K562 (cell line): ENCODE results near the gene CNKSR3. TPM values are rescaled to one million over a fixed set of nuclear protein-coding genes. Genes with fewer than 3 reads are reported as not detected.

ENCODE experiments used
- ATAC-seq: fragments of 200-7000 bp; cut with Tn5 transposase; 3 replicates; pipeline ENCODE4 v1.9.1; 2020; ENCODE audit warnings: moderate library complexity
- BruUV-seq: library from RNA; stranded (reverse); fragments of 400-500 nt; replicated peaks from 2 replicates; lab custom pipeline; 2021; lab: Mats Ljungman, UMichigan
- CTCF ChIA-PET: fragments of 300-600 bp; formaldehyde crosslinking; extraction: SDS; loops from one replicate; lab custom pipeline; 2021; ENCODE audit warnings: low intra/inter-chr PET ratio; lab: Yijun Ruan, JAX
- POLR2A ChIA-PET: fragments of 300-600, 350-650 bp; sonication (Branson Sonifier 250); formaldehyde crosslinking; extraction: SDS; loops from one replicate; lab custom pipeline; 2021; ENCODE audit warnings: antibody characterized with exemption, inconsistent platforms; lab: Yijun Ruan, JAX
- DNase-seq, 4 experiments: peaks; one replicate each; pipeline versions ENCODE4 v3.0.0 to v3.0.0-alpha.2; 2011 to 2018; ENCODE audit warnings: low spot score in 3 of 4, mixed read lengths in 3 of 4; ENCODE audit errors: extremely low read depth in 1 of 4
- FAIRE-seq: peaks from 2 replicates; lab custom pipeline; 2011; peaks lifted over from hg19 to GRCh38; lab: Jason Lieb, UNC
- H2AFZ ChIP-seq: 2 replicates; pipeline ENCODE4 v1.6.0; 2011; ENCODE audit warnings: low read depth, low read length, control low read depth, inconsistent platforms
- H3K27ac ChIP-seq: fragments of 200-600 bp; 3 replicates; pipeline ENCODE4 v1.8.0; 2011; ENCODE audit warnings: low read depth, mild to moderate bottlenecking, control low read depth, inconsistent platforms, low read length, moderate library complexity, mixed read lengths; ENCODE audit errors: extremely low read depth
- H3K27me3 ChIP-seq, 2 experiments: fragments of 300-600 bp in 1 of 2; 2 replicates in 1 of 2; 3 replicates in 1 of 2; pipeline versions ENCODE4 v1.6.0 to v1.8.0; 2011; ENCODE audit warnings: inconsistent platforms in 2 of 2, low read length in 2 of 2, mild to moderate bottlenecking in 1 of 2, mixed read lengths in 1 of 2, moderate library complexity in 1 of 2; ENCODE audit not compliant: control insufficient read depth in 2 of 2, insufficient read depth in 2 of 2
- H3K36me3 ChIP-seq: fragments of 300-600 bp; 3 replicates; pipeline ENCODE4 v1.8.0; 2011; ENCODE audit warnings: mild to moderate bottlenecking, low read length, inconsistent platforms; ENCODE audit not compliant: control insufficient read depth, insufficient read depth
- H3K4me1 ChIP-seq, 2 experiments: fragments of 200-600 bp in 1 of 2; replicated peaks in 1 of 2; 2 replicates in 1 of 2; 3 replicates in 1 of 2; pipeline versions ENCODE4 v1.5.1 to v1.8.0; 2011; ENCODE audit warnings: inconsistent platforms in 2 of 2, low read length in 2 of 2, mild to moderate bottlenecking in 1 of 2, mixed read lengths in 1 of 2, moderate library complexity in 1 of 2; ENCODE audit not compliant: control insufficient read depth in 2 of 2, insufficient read depth in 2 of 2
- H3K4me2 ChIP-seq: 2 replicates; pipeline ENCODE4 v1.6.1; 2011; ENCODE audit warnings: low read length, control low read depth, inconsistent platforms, mixed read lengths; ENCODE audit not compliant: insufficient read depth
- H3K4me3 ChIP-seq: fragments of 200-600 bp; sonication (generic), shearing (Covaris generic); 2 replicates; pipeline ENCODE4 v1.5.1; 2016; ENCODE audit warnings: control low read depth, inconsistent platforms
- H3K79me2 ChIP-seq: fragments of 200-600 bp; 3 replicates; pipeline ENCODE4 v1.8.0; 2011; ENCODE audit warnings: low read length, inconsistent platforms; ENCODE audit not compliant: control insufficient read depth, insufficient read depth
- H3K9ac ChIP-seq, 2 experiments: 2 replicates each; pipeline versions ENCODE4 v1.6.0 to v1.6.1; 2011; ENCODE audit warnings: low read depth in 2 of 2, low read length in 2 of 2, control low read depth in 1 of 2, inconsistent platforms in 1 of 2, mild to moderate bottlenecking in 1 of 2, mixed read lengths in 1 of 2; ENCODE audit not compliant: insufficient read depth in 1 of 2
- H3K9me1 ChIP-seq: one replicate; pipeline ENCODE4 v1.6.0; 2011; ENCODE audit warnings: inconsistent platforms, mild to moderate bottlenecking, low read length, moderate library complexity; ENCODE audit not compliant: control insufficient read depth, insufficient read depth
- H3K9me3 ChIP-seq: replicated peaks from 2 replicates; pipeline ENCODE4 v1.5.1; 2011; ENCODE audit warnings: low read depth, low read length, inconsistent platforms; ENCODE audit not compliant: control insufficient read depth, insufficient read depth
- H4K20me1 ChIP-seq: replicated peaks from 2 replicates; pipeline ENCODE4 v1.6.1; 2011; ENCODE audit warnings: low read length, inconsistent platforms, mixed read lengths; ENCODE audit not compliant: control insufficient read depth, insufficient read depth
- C11orf30 ChIP-seq: fragments of 450-650 bp; IDR thresholded peaks from 2 replicates; pipeline ENCODE4 v1.6.1; 2016; ENCODE audit warnings: low read depth, mild to moderate bottlenecking
- CAMTA2 ChIP-seq: fragments of 250-450 bp; sonication (Bioruptor Pico); conservative IDR thresholded peaks from 2 replicates; pipeline ENCODE4 v1.5.1; 2022
- E4F1 ChIP-seq: fragments of 250-450 bp; sonication (Bioruptor Pico); IDR thresholded peaks from 2 replicates; pipeline ENCODE4 v1.5.0; 2021; ENCODE audit warnings: mild to moderate bottlenecking, borderline replicate concordance
- HDGF ChIP-seq: fragments of 450-650 bp; IDR thresholded peaks from 2 replicates; pipeline ENCODE4 v1.6.1; 2016
- MCM3 ChIP-seq: fragments of 450-650 bp; IDR thresholded peaks from 2 replicates; pipeline ENCODE4 v1.6.1; 2016
- PCBP1 ChIP-seq: fragments of 200-400 bp; formaldehyde crosslinking; IDR thresholded peaks from 2 replicates; pipeline ENCODE4 v1.6.1; 2018; ENCODE audit warnings: mild to moderate bottlenecking, low read depth, low read length; ENCODE audit not compliant: poor library complexity, severe bottlenecking
- RAD51 ChIP-seq: fragments of 450-650 bp; IDR thresholded peaks from 2 replicates; pipeline ENCODE4 v1.7.1; 2016; ENCODE audit warnings: low read depth, mild to moderate bottlenecking, borderline replicate concordance
- SNRNP70 ChIP-seq: fragments of 200-400 bp; formaldehyde crosslinking; optimal IDR thresholded peaks from 2 replicates; pipeline ENCODE3; 2017; ENCODE audit warnings: low read depth, low read length
- ZNF12 ChIP-seq: sonication (generic); formaldehyde crosslinking; IDR thresholded peaks from 2 replicates; pipeline ENCODE4 v1.4.0; 2020; ENCODE audit warnings: mild to moderate bottlenecking, missing genetic modification reagents
- ZNF124 ChIP-seq: sonication (generic); formaldehyde crosslinking; IDR thresholded peaks from 2 replicates; pipeline ENCODE4 v1.8.1; 2022; ENCODE audit warnings: missing genetic modification reagents
- ZNF507 ChIP-seq: conservative IDR thresholded peaks from 2 replicates; pipeline ENCODE4 v1.6.1; 2017; ENCODE audit warnings: missing genetic modification characterization, missing compliant biosample characterization
- WGBS: fragments of 100-300 bp; shearing (Covaris generic); methylation state at CpG from one replicate; pipeline ENCODE4 v1.1.6; 2016; ENCODE audit warnings: low coverage, mixed read lengths; ENCODE audit not compliant: insufficient coverage; ENCODE audit errors: missing lambda C conversion rate; 5-methylcytosine and 5-hydroxymethylcytosine counted together
- in situ Hi-C: fragments of 300-500 bp; cut with MboI; formaldehyde crosslinking; loops from 4 replicates; pipeline ENCODE4 v1.15.0; 2018; ENCODE audit warnings: inconsistent platforms, mixed read lengths
- intact Hi-C: fragments of 100-400 bp; cut with micrococcal nuclease; formaldehyde crosslinking; loops from 2 replicates; pipeline ENCODE4 v1.14.2; 2022
- polyA plus RNA-seq, 8 experiments: library from polyadenylated mRNA; depleted of rRNA in 4 of 8; stranded (reverse) in 5 of 8; unstranded in 3 of 8; fragments of >200 nt; fragmentation: Nextera tagmentation in 2 of 8; fragmentation: Illumina TruSeq in 1 of 8; extraction: Ambion mirVana in 2 of 8; extraction: Trizol in 1 of 8; gene quantifications; 2 replicates each; pipeline versions ENCODE4 v1.2.1 to v1.2.3, GENCODE V29; 2011 to 2014; ENCODE audit warnings: inconsistent platforms in 1 of 8, missing spikeins in 1 of 8
- total RNA-seq, 7 experiments: library from RNA; depleted of rRNA in 6 of 7; stranded (reverse); fragments of >200 nt in 6 of 7; fragmentation: Illumina TruSeq in 2 of 7; extraction: Trizol in 2 of 7; gene quantifications; 2 replicates each; pipeline versions ENCODE4 v1.2.1 to v1.2.3, GENCODE V29; 2011 to 2021; ENCODE audit warnings: low replicate concordance in 1 of 7
- TF ChIP-seq, protein P1 (sequence below): fragments of 450-650 bp; formaldehyde crosslinking; conservative IDR thresholded peaks from 2 replicates; pipeline ENCODE4 v1.4.0; 2022; ENCODE audit warnings: mild to moderate bottlenecking, missing genetic modification characterization

CNKSR3 gene
- total and polyA plus RNA-seq, 9 of the 15 experiments (the other 6 are each of a cell fraction or from before 2014, with no cell fraction given): 4.5 to 29.6 (median 9.5) TPM

- in situ Hi-C loops (no loop called here), intact Hi-C loops (no loop called here)
- WGBS: 62% methylated on average over 2 of the region's 2 CpGs
- peaks cover 17% of the 10 kb centered on the region; the same call in 1 of the 3 replicates for H3K79me2 ChIP-seq
- no peak overlapping the region for H3K4me2 ChIP-seq
- peaks cover 3% of the 10 kb centered on the region for H3K9me1 ChIP-seq
- H3K9me3 ChIP-seq: no peaks in the 10 kb centered on the region
- ChIA-PET POLR2A (interaction anchor here (0.6 kb wide), 1 partner anchor 116 kb away, joined by 3 read pairs; no protein-coding TSS in a partner anchor), CTCF (no interaction called here)
- H3K27me3 ChIP-seq: no peaks in the 10 kb centered on the region
- peaks cover 0 to 5% of the 10 kb centered on the region in 2 experiments; a peak in 2 of 5 replicates for H3K4me1 ChIP-seq
- DNase-seq (no peak), FAIRE-seq (no peak), ATAC-seq (no peak)
- H3K4me3 ChIP-seq: no peak overlapping the region
- H3K36me3 ChIP-seq: peaks cover 33% of the 10 kb centered on the region; the same call in 2 of the 3 replicates
- TF ChIP-seq ZNF124 (CRISPR knock-in tag): no peak
- TF ChIP-seq HDGF: no peak
- TF ChIP-seq C11orf30: no peak
- TF ChIP-seq SNRNP70: no peak
- no TSS peak for BruUV-seq
- no peak overlapping the region for H3K27ac ChIP-seq
- no peaks in the 10 kb centered on the region for H4K20me1 ChIP-seq
- no peak overlapping the region for H3K9ac ChIP-seq
- no peak overlapping the region for H2AFZ ChIP-seq
These were observed 65.1 kb downstream of the CNKSR3 start for GRCh38 chr6:154445417-154445816.

DNA sequence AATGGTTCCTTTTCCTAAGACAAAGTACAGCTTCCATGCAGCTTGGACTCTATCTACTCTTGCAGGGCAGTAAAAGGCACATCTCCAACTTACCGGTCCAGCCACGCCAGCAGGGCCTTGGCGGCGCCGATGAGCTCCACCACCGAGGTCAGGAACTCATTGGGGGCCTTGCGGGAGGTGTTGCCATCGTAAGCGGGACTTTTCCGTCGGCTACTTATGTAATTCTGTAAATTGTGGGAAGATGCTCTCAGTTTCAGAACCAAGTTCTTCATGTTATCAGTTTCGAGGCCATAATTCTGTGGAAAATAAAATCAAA is 68.5 kb downstream of the CNKSR3 start:
- peaks cover 12% of the 10 kb centered on the region; the same call in 1 of the 3 replicates for H3K79me2 ChIP-seq
- WGBS: 93% methylated on average over 12 of the region's 12 CpGs
- no peak for DNase-seq
- no peaks in the 10 kb centered on the region for H4K20me1 ChIP-seq
- CTCF ChIA-PET: no interaction called here
- no peaks in the 10 kb centered on the region for H3K9me3 ChIP-seq
- H3K27ac ChIP-seq: no peak overlapping the region
- peaks cover 30% of the 10 kb centered on the region; the same call in 2 of the 3 replicates for H3K36me3 ChIP-seq
- H3K4me3 ChIP-seq: no peak overlapping the region
- H3K4me2 ChIP-seq: no peak overlapping the region
- in situ Hi-C loops (no loop called here), intact Hi-C loops (no loop called here)
- peaks cover 3% of the 10 kb centered on the region for H3K9me1 ChIP-seq
- H3K27me3 ChIP-seq: no peaks in the 10 kb centered on the region
- H3K9ac ChIP-seq: no peak overlapping the region
- peaks cover 0 to 9% of the 10 kb centered on the region in 2 experiments; a peak in 2 of 5 replicates for H3K4me1 ChIP-seq
- no TSS peak for BruUV-seq
- H2AFZ ChIP-seq: no peak overlapping the region
- no peak for ATAC-seq
- POLR2A ChIA-PET: no interaction called here
- no peak for FAIRE-seq
- no peak for TF ChIP-seq MCM3
- no peak for TF ChIP-seq ZNF12 (CRISPR knock-in tag)
- TF ChIP-seq CAMTA2 (CRISPR knock-in tag): no peak
- no peak for TF ChIP-seq PCBP1
- TF ChIP-seq RAD51: no peak
- TF ChIP-seq, protein P1, sequence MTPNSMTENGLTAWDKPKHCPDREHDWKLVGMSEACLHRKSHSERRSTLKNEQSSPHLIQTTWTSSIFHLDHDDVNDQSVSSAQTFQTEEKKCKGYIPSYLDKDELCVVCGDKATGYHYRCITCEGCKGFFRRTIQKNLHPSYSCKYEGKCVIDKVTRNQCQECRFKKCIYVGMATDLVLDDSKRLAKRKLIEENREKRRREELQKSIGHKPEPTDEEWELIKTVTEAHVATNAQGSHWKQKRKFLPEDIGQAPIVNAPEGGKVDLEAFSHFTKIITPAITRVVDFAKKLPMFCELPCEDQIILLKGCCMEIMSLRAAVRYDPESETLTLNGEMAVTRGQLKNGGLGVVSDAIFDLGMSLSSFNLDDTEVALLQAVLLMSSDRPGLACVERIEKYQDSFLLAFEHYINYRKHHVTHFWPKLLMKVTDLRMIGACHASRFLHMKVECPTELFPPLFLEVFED: no peak
- TF ChIP-seq ZNF507: no peak
- no peak for TF ChIP-seq E4F1 (CRISPR knock-in tag)
